Bronchial epithelial cell (primary cell): ENCODE results near the gene FHIT. TPM values are rescaled to one million over a fixed set of nuclear protein-coding genes. Genes with fewer than 3 reads are reported as not detected.
"Not testable (repeated sequence)": the region's sequence is repeated elsewhere in the genome, so short reads cannot be mapped to it uniquely, and the experiment has no call there.

ENCODE experiments used
- DNase-seq: peaks from one replicate; pipeline ENCODE4 v3.0.0-alpha.2; 2010; ENCODE audit warnings: low read depth
- FAIRE-seq: peaks from 2 replicates; lab custom pipeline; 2011; peaks lifted over from hg19 to GRCh38; lab: Jason Lieb, UNC
- H3K27me3 ChIP-seq: 2 replicates; pipeline ENCODE4 v1.5.1; 2011; ENCODE audit warnings: low read length; ENCODE audit not compliant: control insufficient read depth, insufficient read depth
- H3K36me3 ChIP-seq: 2 replicates; pipeline ENCODE4 v1.5.1; 2011; ENCODE audit warnings: low read length; ENCODE audit not compliant: control insufficient read depth, insufficient read depth
- H3K4me3 ChIP-seq: 2 replicates; pipeline ENCODE4 v1.5.1; 2011; ENCODE audit warnings: mild to moderate bottlenecking, low read depth, low read length, control low read depth
- total RNA-seq: library from RNA; depleted of rRNA; stranded (reverse); fragments of >200 nt; gene quantifications from 2 replicates; pipeline ENCODE4 v1.2.1, GENCODE V29; 2014
- TF ChIP-seq, protein P1 (sequence below): IDR thresholded peaks from 2 replicates; pipeline ENCODE4 v1.5.1; 2011; ENCODE audit warnings: mild to moderate bottlenecking, moderate library complexity, low read length, control low read depth, inconsistent platforms; ENCODE audit not compliant: insufficient read depth, severe bottlenecking

The FHIT gene
- total RNA-seq, 1 donor from 2014 or later, result 1.6 TPM

DNA sequence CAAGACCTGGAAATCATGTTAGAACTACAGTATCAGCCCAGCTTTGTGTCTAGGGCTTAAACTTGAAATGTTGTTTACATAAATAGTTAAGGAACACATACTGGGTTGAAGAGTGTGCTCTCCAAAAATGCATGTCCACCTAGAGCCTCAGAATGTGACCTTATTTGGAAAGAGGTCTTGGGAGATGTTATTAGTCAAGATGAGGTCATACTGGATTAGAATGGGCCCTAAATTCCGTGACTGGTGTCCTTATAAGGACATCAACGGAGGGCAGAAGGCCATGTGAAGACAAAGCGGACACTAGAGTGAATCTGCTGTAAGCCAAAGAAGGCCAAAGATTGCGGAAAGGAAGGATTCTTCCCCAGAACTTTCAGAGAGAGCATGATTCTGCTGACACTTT is 1442.2 kb downstream of the FHIT start:
- Histone ChIP-seq H3K4me3 (no peak overlapping the region), H3K36me3 (no peaks in the 10 kb centered on the region), H3K27me3 (no peaks in the 10 kb centered on the region)
- TF ChIP-seq, protein P1, sequence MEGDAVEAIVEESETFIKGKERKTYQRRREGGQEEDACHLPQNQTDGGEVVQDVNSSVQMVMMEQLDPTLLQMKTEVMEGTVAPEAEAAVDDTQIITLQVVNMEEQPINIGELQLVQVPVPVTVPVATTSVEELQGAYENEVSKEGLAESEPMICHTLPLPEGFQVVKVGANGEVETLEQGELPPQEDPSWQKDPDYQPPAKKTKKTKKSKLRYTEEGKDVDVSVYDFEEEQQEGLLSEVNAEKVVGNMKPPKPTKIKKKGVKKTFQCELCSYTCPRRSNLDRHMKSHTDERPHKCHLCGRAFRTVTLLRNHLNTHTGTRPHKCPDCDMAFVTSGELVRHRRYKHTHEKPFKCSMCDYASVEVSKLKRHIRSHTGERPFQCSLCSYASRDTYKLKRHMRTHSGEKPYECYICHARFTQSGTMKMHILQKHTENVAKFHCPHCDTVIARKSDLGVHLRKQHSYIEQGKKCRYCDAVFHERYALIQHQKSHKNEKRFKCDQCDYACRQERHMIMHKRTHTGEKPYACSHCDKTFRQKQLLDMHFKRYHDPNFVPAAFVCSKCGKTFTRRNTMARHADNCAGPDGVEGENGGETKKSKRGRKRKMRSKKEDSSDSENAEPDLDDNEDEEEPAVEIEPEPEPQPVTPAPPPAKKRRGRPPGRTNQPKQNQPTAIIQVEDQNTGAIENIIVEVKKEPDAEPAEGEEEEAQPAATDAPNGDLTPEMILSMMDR, result no peak
- DNase-seq, result peak; percentile 59
- no peak for FAIRE-seq

- TF ChIP-seq, protein P1, result no peak
- FAIRE-seq (no peak), DNase-seq (no peak)
- H3K4me3 ChIP-seq, result no peak overlapping the region
- no peaks in the 10 kb centered on the region for H3K36me3 ChIP-seq
- no peaks in the 10 kb centered on the region for H3K27me3 ChIP-seq
Measured at GRCh38 chr3:59808446-59808845, 1442.8 kb downstream of the FHIT start.

GRCh38 chr3:59803268-59803667 is 1448.0 kb downstream of the FHIT start:
- no peak for FAIRE-seq
- TF ChIP-seq, protein P1, result no peak
- Histone ChIP-seq H3K27me3 (no peaks in the 10 kb centered on the region), H3K4me3 (no peak overlapping the region), H3K36me3 (no peaks in the 10 kb centered on the region)
- DNase-seq, result no peak

DNA sequence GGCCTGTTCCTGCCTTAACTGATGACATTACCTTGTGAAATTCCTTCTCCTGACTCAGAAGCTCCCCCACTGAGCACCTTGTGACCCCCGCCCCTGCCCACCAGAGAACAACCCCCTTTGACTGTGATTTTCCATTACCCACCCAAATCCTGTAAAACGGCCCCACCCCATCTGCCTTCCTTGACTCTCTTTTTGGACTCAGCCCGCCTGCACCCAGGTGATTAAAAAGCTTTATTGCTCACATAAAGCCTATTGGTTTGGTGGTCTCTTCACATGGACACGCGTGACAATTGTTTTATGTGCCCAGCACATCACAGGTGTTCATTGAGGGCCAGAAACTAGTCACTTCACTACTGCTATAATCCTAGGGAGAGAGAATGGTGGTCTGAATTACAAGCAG is 1448.8 kb downstream of the FHIT start:
- H3K4me3 ChIP-seq, H3K36me3 ChIP-seq, FAIRE-seq, DNase-seq, H3K27me3 ChIP-seq: not testable (repeated sequence)

DNA sequence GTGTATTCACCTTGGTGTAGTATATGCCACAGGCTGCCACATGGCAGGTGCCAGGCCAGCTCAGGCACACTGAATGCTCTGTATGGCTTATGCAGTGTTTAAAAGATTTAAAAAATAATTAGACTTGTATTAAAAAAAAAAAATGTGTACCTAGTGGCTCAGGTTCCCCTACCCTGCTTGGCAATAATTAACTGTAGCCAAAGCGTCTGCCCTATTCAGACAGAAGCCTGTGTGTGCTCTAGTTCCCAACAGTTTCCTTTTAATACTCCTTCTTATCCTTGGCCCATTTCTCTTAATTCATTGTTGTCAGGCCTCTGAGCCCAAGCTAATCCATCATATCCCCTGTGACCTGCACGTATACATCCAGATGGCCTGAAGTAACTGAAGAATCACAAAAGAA is 1449.2 kb downstream of the FHIT start:
- Histone ChIP-seq H3K27me3 (no peaks in the 10 kb centered on the region), H3K36me3 (no peaks in the 10 kb centered on the region), H3K4me3 (no peak overlapping the region)
- TF ChIP-seq, protein P1, result no peak
- DNase-seq (no peak), FAIRE-seq (no peak)

GRCh38 chr3:59800481-59800880 is 1450.8 kb downstream of the FHIT start:
- Histone ChIP-seq H3K4me3 (no peak overlapping the region), H3K27me3 (no peaks in the 10 kb centered on the region), H3K36me3 (no peaks in the 10 kb centered on the region)
- TF ChIP-seq, protein P1, result no peak
- FAIRE-seq (no peak), DNase-seq (no peak)
